Tibial nerve (tissue), 4 donors: ENCODE results near the gene CPS1. TPM values are rescaled to one million over a fixed set of nuclear protein-coding genes. Genes with fewer than 3 reads are reported as not detected.

Source experiments
- DNase-seq, 2 donors: peaks; one replicate each; pipeline ENCODE4 v3.0.0-alpha.2; 2019; ENCODE audit warnings: low spot score in 2 of 2
- H3K27ac ChIP-seq, 4 donors: fragments of 200-600 bp; sonication (generic) in 3 of 4; one replicate each; pipeline ENCODE4 v1.5.1; 2017 to 2019; ENCODE audit warnings: mild to moderate bottlenecking in 1 of 4
- H3K27me3 ChIP-seq, 2 donors: fragments of 200-600 bp; sonication (generic) in 1 of 2; one replicate each; pipeline versions ENCODE4 v1.5.1 to v1.6.0; 2017 to 2019
- H3K36me3 ChIP-seq, 3 donors: fragments of 200-600 bp; sonication (generic); one replicate each; pipeline ENCODE4 v1.5.1; 2018 to 2019
- H3K4me1 ChIP-seq, 4 donors: fragments of 200-600 bp; sonication (generic) in 3 of 4; one replicate each; pipeline ENCODE4 v1.5.1; 2017 to 2019
- H3K4me3 ChIP-seq, 4 donors: fragments of 200-600 bp; sonication (generic) in 3 of 4; one replicate each; pipeline ENCODE4 v1.5.1; 2017 to 2019; ENCODE audit warnings: mild to moderate bottlenecking in 1 of 4, moderate library complexity in 1 of 4
- H3K9me3 ChIP-seq, 4 donors: fragments of 200-600 bp; sonication (generic) in 3 of 4; one replicate each; pipeline ENCODE4 v1.5.1; 2017 to 2019
- CTCF ChIP-seq, 5 experiments: fragments of 200-600 bp in 3 of 5; fragments of 450-650 bp in 2 of 5; sonication (generic) in 3 of 5; IDR thresholded peaks; one replicate each; pipeline ENCODE4 v1.5.1; 2016 to 2019; ENCODE audit warnings: antibody characterized with exemption in 5 of 5, mild to moderate bottlenecking in 3 of 5, moderate library complexity in 2 of 5
- EP300 ChIP-seq, 2 donors: sonication (generic); formaldehyde crosslinking; IDR thresholded peaks; one replicate each; pipeline ENCODE4 v1.6.1; 2017; ENCODE audit warnings: antibody characterized with exemption in 2 of 2, mild to moderate bottlenecking in 1 of 2
- POLR2A ChIP-seq, 2 donors: fragments of 450-650 bp; IDR thresholded peaks; one replicate each; pipeline ENCODE4 v1.6.1; 2017; ENCODE audit warnings: antibody characterized with exemption in 2 of 2, mild to moderate bottlenecking in 2 of 2, moderate library complexity in 2 of 2
- WGBS, 2 donors: methylation state at CpG; one replicate each; pipeline ENCODE4 v1.1.5; 2018; 5-methylcytosine and 5-hydroxymethylcytosine counted together
- total RNA-seq, 4 donors: library from RNA; depleted of rRNA; stranded (reverse); fragments of >200 nt; gene quantifications; one replicate each; pipeline ENCODE4 v1.1.0, GENCODE V29; 2016

CPS1 gene
- total RNA-seq, 4 donors from 2014 or later = 5.9 to 15.1 (median 7.7) TPM

- no peak overlapping the region for H3K4me3 ChIP-seq
- no peaks in the 10 kb centered on the region for H3K36me3 ChIP-seq
- 50 to 58% methylated on average over 2 of the region's 2 CpGs for WGBS, 2 donors
- H3K4me1 ChIP-seq = no peaks in the 10 kb centered on the region
- H3K27ac ChIP-seq = no peak overlapping the region
- TF ChIP-seq CTCF (IDR thresholded peaks at IDR 0.05) (no peak), POLR2A (IDR thresholded peaks at IDR 0.05) (no peak), EP300 (IDR thresholded peaks at IDR 0.05) (no peak)
- no peaks in the 10 kb centered on the region for H3K9me3 ChIP-seq
- H3K27me3 ChIP-seq = no peaks in the 10 kb centered on the region
- no peak for DNase-seq
These were observed 156.7 kb downstream of the CPS1 start for GRCh38 chr2:210713122-210713521.

- 41% methylated on average over 5 of the region's 5 CpGs for WGBS, 2 donors
These were observed 159.2 kb downstream of the CPS1 start for GRCh38 chr2:210715560-210716082.

GRCh38 chr2:210718503-210718902, 162.1 kb downstream of the CPS1 start:
- TF ChIP-seq EP300 (IDR thresholded peaks at IDR 0.05) (no peak), POLR2A (IDR thresholded peaks at IDR 0.05) (no peak), CTCF (IDR thresholded peaks at IDR 0.05) (no peak)
- H3K4me3 ChIP-seq = no peak overlapping the region
- H3K36me3 ChIP-seq = no peaks in the 10 kb centered on the region
- no peak for DNase-seq
- H3K4me1 ChIP-seq = no peaks in the 10 kb centered on the region
- H3K27me3 ChIP-seq = no peaks in the 10 kb centered on the region
- no peak overlapping the region for H3K27ac ChIP-seq
- no peaks in the 10 kb centered on the region for H3K9me3 ChIP-seq
- 26 to 40% methylated on average over 3 of the region's 3 CpGs for WGBS, 2 donors

More at GRCh38 chr2:210715560-210716082, 159.2 kb downstream of the CPS1 start:
- DNase-seq = no peak
- H3K4me1 ChIP-seq = no peaks in the 10 kb centered on the region
- H3K4me3 ChIP-seq = no peak overlapping the region
- no peaks in the 10 kb centered on the region for H3K36me3 ChIP-seq
- no peak for TF ChIP-seq CTCF (IDR thresholded peaks at IDR 0.05)
- H3K27me3 ChIP-seq = no peaks in the 10 kb centered on the region
- no peak overlapping the region for H3K27ac ChIP-seq
- no peaks in the 10 kb centered on the region for H3K9me3 ChIP-seq

- 94 to 97% methylated on average over 3 of the region's 3 CpGs for WGBS, 2 donors
- Histone ChIP-seq H3K36me3 (no peaks in the 10 kb centered on the region), H3K9me3 (no peaks in the 10 kb centered on the region), H3K27ac (no peak overlapping the region), H3K4me3 (no peak overlapping the region), H3K27me3 (no peaks in the 10 kb centered on the region), H3K4me1 (no peaks in the 10 kb centered on the region)
- TF ChIP-seq CTCF (IDR thresholded peaks at IDR 0.05) (no peak), POLR2A (IDR thresholded peaks at IDR 0.05) (no peak), EP300 (IDR thresholded peaks at IDR 0.05) (no peak)
- DNase-seq = no peak
These were observed 165.7 kb downstream of the CPS1 start for GRCh38 chr2:210722092-210722491.

GRCh38 chr2:210727549-210727948, 171.2 kb downstream of the CPS1 start:
- Histone ChIP-seq H3K27ac (no peak overlapping the region), H3K36me3 (no peaks in the 10 kb centered on the region), H3K9me3 (no peaks in the 10 kb centered on the region), H3K27me3 (no peaks in the 10 kb centered on the region), H3K4me1 (no peaks in the 10 kb centered on the region), H3K4me3 (no peak overlapping the region)
- DNase-seq = no peak
- TF ChIP-seq CTCF (IDR thresholded peaks at IDR 0.05) = no peak
- no peak for TF ChIP-seq POLR2A (IDR thresholded peaks at IDR 0.05)
- no peak for TF ChIP-seq EP300 (IDR thresholded peaks at IDR 0.05)

Other genes starting within 250 kb of the CPS1 start
- not detected for gene MYL1, start 241.4 kb upstream of the CPS1 start, total RNA-seq
- gene LANCL1, start 79.8 kb upstream of the CPS1 start, total RNA-seq = 10 to 100 TPM; 28.2 to 44.4 (median 40.1) TPM